ENCODE results near the gene ETS2.

GRCh38 chr21:38759413-38759812 lies 46.3 kb upstream of the ETS2 start:
- TF ChIP-seq CTCF (IDR thresholded peaks at IDR 0.05) = no peak
- TF ChIP-seq EZH2phosphoT487 (IDR thresholded peaks at IDR 0.05) = no peak
